H1 (cell line): ENCODE measurements around the gene VENTX. TPM values are rescaled to one million over a fixed set of nuclear protein-coding genes. Genes with fewer than 3 reads are reported as not detected.

ENCODE experiments used
- BACH1 ChIP-seq: IDR thresholded peaks from 2 replicates; pipeline ENCODE4 v1.6.1; 2012; ENCODE audit warnings: low read length, improper control_type of control experiment
- CEBPB ChIP-seq: IDR thresholded peaks from 2 replicates; pipeline ENCODE4 v1.6.1; 2012; ENCODE audit warnings: low read depth, low read length
- CTCF ChIP-seq, 3 experiments: IDR thresholded peaks; 1 replicate in 2 of 3; 2 replicates in 1 of 3; pipeline versions ENCODE4 v1.5.1 to v1.6.1; 2011; ENCODE audit warnings: low read length in 3 of 3, mild to moderate bottlenecking in 3 of 3, inconsistent platforms in 2 of 3, low read depth in 1 of 3, moderate library complexity in 1 of 3; ENCODE audit not compliant: insufficient read depth in 1 of 3; ENCODE audit errors: control extremely low read depth in 1 of 3
- EZH2 ChIP-seq: fragments of 200-600 bp; sonication (generic); IDR thresholded peaks from 2 replicates; pipeline ENCODE4 v1.7.1; 2012; ENCODE audit warnings: low read depth, mild to moderate bottlenecking, moderate library complexity, low read length, inconsistent platforms; ENCODE audit not compliant: severe bottlenecking
- HDAC2 ChIP-seq, 2 experiments: fragments of 300-600 bp in 1 of 2; sonication (generic) in 1 of 2; IDR thresholded peaks; 2 replicates each; pipeline ENCODE4 v1.6.1; 2011 to 2012; ENCODE audit warnings: low read depth in 2 of 2, low read length in 2 of 2, mild to moderate bottlenecking in 2 of 2, moderate library complexity in 2 of 2, borderline replicate concordance in 1 of 2, inconsistent platforms in 1 of 2
- KDM5A ChIP-seq: fragments of 200-600 bp; IDR thresholded peaks from 2 replicates; pipeline ENCODE4 v1.7.1; 2012; ENCODE audit warnings: mild to moderate bottlenecking, low read length, inconsistent platforms, mixed read lengths
- RNF2 ChIP-seq: fragments of 200-900, 300-1000 bp; sonication (generic); IDR thresholded peaks from 2 replicates; pipeline ENCODE4 v1.7.1; 2016; ENCODE audit warnings: borderline replicate concordance, low read depth, mild to moderate bottlenecking, antibody characterized with exemption, low read length; ENCODE audit not compliant: poor library complexity, severe bottlenecking; ENCODE audit errors: missing control alignments
- SIRT6 ChIP-seq: IDR thresholded peaks from one replicate; pipeline ENCODE4 v1.7.1; 2012; ENCODE audit warnings: low read length, inconsistent platforms
- SIX5 ChIP-seq: IDR thresholded peaks from 2 replicates; pipeline ENCODE4 v1.6.1; 2011; ENCODE audit warnings: mild to moderate bottlenecking, low read depth, low read length
- polyA plus RNA-seq, 7 experiments: library from polyadenylated mRNA; depleted of rRNA in 3 of 7; stranded (reverse) in 5 of 7; unstranded in 2 of 7; fragments of >200 nt in 5 of 7; fragments of 200-250 nt in 2 of 7; gene quantifications; 1 replicate in 5 of 7; 2 replicates in 1 of 7; 4 replicates in 1 of 7; pipeline versions ENCODE4 v1.2.1 to v1.2.3, GENCODE V29; 2011 to 2013; ENCODE audit warnings: missing spikeins in 2 of 7, mixed read lengths in 2 of 7
- total RNA-seq: library from RNA; stranded (reverse); fragmentation: NEBNext Ultra II Directional; extraction: Animal tissue kit (Norgen Biotek cat#: 25700); gene quantifications from 2 replicates; pipeline ENCODE4 v1.2.1, GENCODE V29; 2021

The VENTX gene
- total and polyA plus RNA-seq, 2 of the 8 experiments (the other 6 are each of a cell fraction or from before 2014, with no cell fraction given) = 5.6 TPM

- no peak for TF ChIP-seq HDAC2 (IDR thresholded peaks at IDR 0.05; ENCODE audit: borderline replicate concordance in 1 of 2, low read depth in 2 of 2, low read length in 2 of 2)
- no peak for TF ChIP-seq RNF2
- TF ChIP-seq SIX5 = no peak
- TF ChIP-seq BACH1 = no peak
- no peak for TF ChIP-seq SIRT6
- no peak for TF ChIP-seq CEBPB
- TF ChIP-seq EZH2 = no peak
- TF ChIP-seq CTCF (IDR thresholded peaks at IDR 0.05; ENCODE audit: control extremely low read depth in 1 of 3, insufficient read depth in 1 of 3, low read depth in 1 of 3, low read length in 3 of 3) = no peak
- TF ChIP-seq KDM5A = no peak
- TF ChIP-seq, all 59 proteins: peak for 0
Measured at GRCh38 chr10:133187906-133188681, 49.6 kb upstream of the VENTX start (continued).
